Measurements from ENCODE around the gene COQ10A.
A peak's percentile ranks its signal among the peaks of the same experiment; 100 is the strongest.

Gene COQ10A

DNA sequence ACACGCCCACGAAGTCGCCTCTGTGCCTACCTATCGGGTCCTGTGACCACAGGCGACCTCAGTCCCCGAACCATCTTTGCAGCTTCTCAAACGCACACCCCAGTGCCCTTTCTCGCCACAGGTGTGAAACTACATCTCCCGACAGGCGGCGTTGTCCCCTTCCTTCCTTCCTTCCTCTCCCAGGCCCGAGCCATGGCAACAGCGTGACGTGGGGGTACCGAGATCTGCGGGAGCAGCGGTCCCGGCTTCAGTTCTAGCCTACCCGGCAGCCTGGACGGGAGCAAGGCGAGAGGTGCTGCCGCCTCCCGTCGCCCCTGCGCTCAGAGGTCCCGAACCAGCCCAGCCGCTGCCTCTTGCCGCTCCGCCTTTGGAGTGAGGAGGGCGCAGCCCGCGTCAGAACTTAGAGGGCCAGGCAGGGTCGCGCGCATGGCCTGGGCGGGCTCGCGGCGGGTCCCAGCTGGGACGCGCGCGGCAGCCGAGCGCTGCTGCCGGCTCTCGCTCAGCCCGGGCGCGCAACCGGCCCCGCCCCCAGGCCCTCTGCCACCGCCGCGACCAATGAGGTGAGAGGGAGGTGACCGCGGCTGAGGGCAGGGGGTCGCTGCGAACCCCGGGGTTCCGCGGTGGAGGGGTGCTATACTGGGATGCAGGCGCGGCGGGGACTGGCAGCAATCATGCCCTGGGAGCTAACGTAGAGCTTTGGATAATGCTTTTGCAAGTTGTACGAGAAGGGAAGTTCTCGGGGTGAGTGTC is at the start of gene COQ10A:
COQ10A (plus strand) TSS at position 250 of the 750 bp plus-strand sequence; CDS start at position 427, 177 bp downstream.
- peak; percentile 74 for TF ChIP-seq CTCF (IDR thresholded peaks at IDR 0.05; ENCODE audit: low read depth, low read length)
- peak; percentile 54 for DNase-seq (ENCODE audit: extremely low read depth, low read depth)

DNA sequence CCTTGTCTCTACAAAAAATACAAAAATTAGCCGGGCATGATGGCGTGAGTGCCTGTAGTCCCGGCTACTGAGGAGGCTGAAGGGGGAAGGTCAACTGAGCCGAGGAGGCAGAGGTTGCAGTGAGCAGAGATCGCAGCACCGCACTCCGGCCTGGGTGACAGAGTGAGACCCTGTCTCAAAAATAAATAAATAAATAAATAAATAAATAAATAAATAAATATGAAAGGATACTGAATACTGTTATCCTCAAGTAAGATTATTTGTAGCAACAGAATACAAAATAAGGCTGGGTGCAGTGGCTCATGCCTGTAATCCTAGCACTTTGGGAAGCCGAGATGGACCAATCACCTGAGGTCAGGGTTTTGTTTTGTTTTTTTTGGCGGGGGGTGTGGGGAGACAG is 46.9 kb upstream of the COQ10A start:
- no peak for TF ChIP-seq CTCF (IDR thresholded peaks at IDR 0.05; ENCODE audit: low read depth, low read length)
- no peak for DNase-seq (ENCODE audit: extremely low read depth, low read depth)

DNA sequence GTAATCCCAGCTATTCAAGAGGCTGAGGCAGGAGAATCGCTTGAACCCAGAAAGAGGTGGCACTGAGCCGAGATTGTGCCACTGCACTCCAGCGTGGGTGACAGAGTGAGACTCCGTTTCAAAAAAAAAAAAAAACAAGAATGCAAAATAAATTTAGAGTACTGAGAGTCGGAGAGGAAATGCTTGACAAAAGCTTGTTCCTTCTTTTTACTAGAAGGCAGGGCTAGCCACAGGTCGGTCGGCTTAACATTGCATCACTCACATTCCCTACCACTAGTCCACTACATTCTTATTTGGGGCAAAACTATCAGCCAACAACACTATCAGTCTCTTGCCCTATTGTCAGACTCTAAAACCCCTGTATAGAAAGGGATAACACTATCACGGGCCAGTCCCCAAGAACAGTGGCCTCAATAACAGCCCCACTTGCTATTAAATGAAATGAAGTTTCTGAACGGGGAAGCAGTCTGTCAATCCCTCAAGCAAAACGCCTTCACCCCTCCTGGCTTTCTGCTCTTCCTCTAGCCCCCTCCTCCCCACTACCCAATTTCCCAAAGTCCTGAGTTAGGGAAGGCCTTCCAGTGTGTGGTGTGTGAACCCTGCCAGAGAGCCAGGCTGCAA is 46.0 kb upstream of the COQ10A start:
- DNase-seq (ENCODE audit: extremely low read depth, low read depth): peak; percentile 23
- no peak for TF ChIP-seq CTCF (IDR thresholded peaks at IDR 0.05; ENCODE audit: low read depth, low read length)

- TF ChIP-seq CTCF (IDR thresholded peaks at IDR 0.05; ENCODE audit: low read depth, low read length): no peak
- peak; percentile 65 for DNase-seq (ENCODE audit: extremely low read depth, low read depth)
Observed at GRCh38 chr12:56221232-56221756, 45.4 kb upstream of the COQ10A start.

DNA sequence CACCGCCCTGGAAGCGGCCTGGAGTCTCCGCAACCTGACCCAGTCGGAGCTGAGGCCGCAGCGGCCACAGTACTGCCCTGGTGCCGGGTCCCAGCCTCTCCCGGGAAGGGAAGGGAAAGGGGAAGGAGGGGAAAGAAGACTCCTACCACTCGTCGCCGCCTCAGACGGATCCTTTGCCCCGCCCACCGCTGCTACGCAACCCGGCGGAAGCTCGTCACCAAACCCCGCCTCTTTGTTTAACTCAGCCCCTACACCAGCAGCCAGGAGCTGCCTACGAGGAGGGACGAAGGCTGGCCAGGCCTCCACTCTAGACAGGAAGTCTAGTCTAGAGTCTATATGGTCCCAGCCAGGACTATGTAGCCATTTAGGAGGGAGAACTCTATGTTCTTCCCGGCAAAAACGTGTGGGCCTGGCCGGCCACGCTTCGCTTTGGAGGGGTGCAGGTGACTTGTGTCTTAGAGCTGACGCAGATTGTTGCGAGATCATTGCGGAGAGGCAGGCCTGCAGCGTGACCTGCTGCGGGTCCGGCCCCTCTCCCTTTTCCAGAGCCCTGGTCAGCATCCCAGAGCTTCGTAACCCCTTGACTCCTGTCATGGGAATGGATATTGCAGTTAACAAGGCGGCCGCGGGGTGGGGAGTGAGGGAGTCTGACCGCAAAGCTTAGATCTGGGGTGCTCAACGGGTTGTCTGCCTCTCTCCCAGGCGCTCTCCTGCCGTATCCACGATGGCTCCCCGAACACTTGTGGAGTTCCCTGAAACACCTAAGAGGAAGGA is 44.8 kb upstream of the COQ10A start, which contains the start of gene RNF41:
RNF41 (minus strand) TSS at position 166 of the 774 bp plus-strand sequence. CDS start 7,875 bp downstream, outside the sequence.
- TF ChIP-seq CTCF (IDR thresholded peaks at IDR 0.05; ENCODE audit: low read depth, low read length): no peak
- peak; percentile 95 for DNase-seq (ENCODE audit: extremely low read depth, low read depth)

DNA sequence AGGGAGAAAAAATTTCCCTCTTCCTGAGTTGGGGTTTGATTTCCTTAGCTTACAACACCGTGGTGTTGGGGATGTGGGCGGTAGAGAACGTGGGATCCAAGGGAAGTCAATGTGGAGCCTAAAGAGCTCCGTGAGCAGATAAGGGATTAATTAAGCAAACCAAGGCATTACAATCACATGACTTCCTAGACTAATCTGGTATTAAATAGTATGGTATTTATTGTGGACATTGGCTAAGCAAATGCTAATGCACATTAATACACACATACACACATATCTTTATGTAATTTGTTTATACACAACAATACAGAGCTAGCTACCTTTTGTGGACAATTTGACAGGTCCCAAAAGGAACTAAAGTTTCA is 44.2 kb upstream of the COQ10A start:
- no peak for DNase-seq (ENCODE audit: extremely low read depth, low read depth)
- no peak for TF ChIP-seq CTCF (IDR thresholded peaks at IDR 0.05; ENCODE audit: low read depth, low read length)
